Body of pancreas (tissue), 4 donors: ENCODE results near the gene PTGES2.

Experiments
- CTCF ChIP-seq, 7 experiments: fragments of 450-650 bp in 4 of 7; fragments of 200-600 bp in 3 of 7; sonication (generic) in 3 of 7; IDR thresholded peaks; one replicate each; pipeline ENCODE4 v1.5.1; 2016 to 2019; ENCODE audit warnings: antibody characterized with exemption in 7 of 7
- POLR2A ChIP-seq, 3 donors: fragments of 450-650 bp; IDR thresholded peaks; one replicate each; pipeline ENCODE4 v1.6.1; 2016; ENCODE audit warnings: antibody characterized with exemption in 3 of 3, mild to moderate bottlenecking in 2 of 3

DNA sequence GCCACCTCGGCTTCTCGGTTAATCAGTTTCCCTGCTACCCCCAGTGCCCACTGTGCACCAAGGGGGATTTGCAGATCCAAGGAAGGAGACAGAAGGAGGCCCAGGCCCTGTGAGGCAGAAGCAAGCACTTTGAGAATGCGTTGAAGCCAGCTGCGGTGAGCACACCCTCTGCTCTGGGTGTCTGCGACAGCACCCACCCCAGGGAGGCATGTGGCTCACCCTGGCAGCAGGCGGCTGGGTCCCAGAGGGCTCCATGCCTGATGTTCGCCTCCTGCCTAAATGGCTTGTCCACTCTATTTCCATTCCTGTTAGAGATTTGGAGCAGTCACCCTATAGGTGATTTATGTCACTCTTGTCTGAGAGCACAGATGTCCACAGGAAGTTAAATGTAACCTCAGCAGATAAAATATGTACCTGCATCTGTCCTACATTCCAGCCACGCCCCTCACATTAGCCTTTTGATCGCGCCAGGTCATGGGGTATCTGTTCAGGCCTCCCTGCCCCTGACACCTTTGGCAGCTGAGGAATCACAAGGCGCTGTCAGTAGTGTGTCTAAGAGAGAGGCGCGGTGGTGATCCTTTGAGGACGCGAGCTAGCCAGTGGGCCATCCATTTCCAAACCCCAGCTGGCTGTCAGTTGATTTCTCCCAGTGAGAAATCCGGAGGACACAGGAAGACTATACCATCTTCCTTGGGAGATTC is 28.1 kb downstream of the PTGES2 start:
- TF ChIP-seq POLR2A (IDR thresholded peaks at IDR 0.05) (no peak), CTCF (IDR thresholded peaks at IDR 0.05) (no peak)
